ENCODE data around the gene VAMP8.

VAMP8 gene

GRCh38 chr2:85548608-85548900 lies 28.8 kb upstream of the VAMP8 start:
- no peak for TF ChIP-seq CTCF (conservative IDR thresholded peaks at IDR 0.05)
- H3K27ac ChIP-seq = peak overlapping the region; percentile 52

GRCh38 chr2:85549095-85549494 lies 28.3 kb upstream of the VAMP8 start:
- H3K27ac ChIP-seq = peak overlapping the region; percentile 52

GRCh38 chr2:85549826-85550225 lies 27.6 kb upstream of the VAMP8 start:
- peak overlapping the region; percentile 52 for H3K27ac ChIP-seq
- no peak for TF ChIP-seq CTCF (conservative IDR thresholded peaks at IDR 0.05)

More at GRCh38 chr2:85549095-85549494, 28.3 kb upstream of the VAMP8 start:
- TF ChIP-seq CTCF (conservative IDR thresholded peaks at IDR 0.05) = no peak

GRCh38 chr2:85550486-85550885 lies 26.9 kb upstream of the VAMP8 start:
- no peak for TF ChIP-seq CTCF (conservative IDR thresholded peaks at IDR 0.05)
- peak overlapping the region; percentile 52 for H3K27ac ChIP-seq

- H3K27ac ChIP-seq = peak overlapping the region; percentile 20; the same call in 1 of the 2 replicates
These were observed 25.4 kb upstream of the VAMP8 start for GRCh38 chr2:85551698-85552678.

GRCh38 chr2:85553184-85553583 lies 24.2 kb upstream of the VAMP8 start:
- TF ChIP-seq CTCF (conservative IDR thresholded peaks at IDR 0.05) = no peak
- H3K27ac ChIP-seq = no peak overlapping the region

More at GRCh38 chr2:85551698-85552678, 25.4 kb upstream of the VAMP8 start:
- TF ChIP-seq CTCF (conservative IDR thresholded peaks at IDR 0.05) = peak; percentile 87

- H3K27ac ChIP-seq = no peak overlapping the region
- TF ChIP-seq CTCF (conservative IDR thresholded peaks at IDR 0.05) = no peak
These were observed 22.3 kb upstream of the VAMP8 start for GRCh38 chr2:85554980-85555612.

All from VCaP (cell line).